HCT116 (cell line): ENCODE measurements around the gene NFKBIZ. TPM values are rescaled to one million over a fixed set of nuclear protein-coding genes. Genes with fewer than 3 reads are reported as not detected.

Source experiments
- ATAC-seq: fragments of 200-7000 bp; cut with Tn5 transposase; 2 replicates; pipeline ENCODE4 v1.9.1; 2020; ENCODE audit warnings: mild to moderate bottlenecking, moderate library complexity
- BruUV-seq: library from RNA; stranded (reverse); fragments of 400-500 nt; replicated peaks from 2 replicates; lab custom pipeline; 2021; lab: Mats Ljungman, UMichigan
- CTCF ChIA-PET: fragments of 300-600 bp; sonication (Branson Sonifier 250); formaldehyde crosslinking; loops from one replicate; lab custom pipeline; 2021; ENCODE audit warnings: antibody characterized with exemption; lab: Charles Lee
- POLR2A ChIA-PET: fragments of 300-600, 350-600 bp; sonication (Branson Sonifier 250); formaldehyde crosslinking; loops from one replicate; lab custom pipeline; 2021; ENCODE audit warnings: antibody characterized with exemption; lab: Charles Lee
- RAD21 ChIA-PET, 2 experiments: fragments of 300-600 bp; sonication (Branson Sonifier 250); formaldehyde crosslinking; loops; one replicate each; lab custom pipeline; 2023; ENCODE audit warnings: low total read pairs in 2 of 2; ENCODE audit not compliant: uncharacterized antibody in 2 of 2, unreplicated experiment in 2 of 2, low non-redundant PET in 1 of 2; lab: Charles Lee
- DNase-seq: peaks from one replicate; pipeline ENCODE4 v3.0.0-alpha.2; 2010; ENCODE audit warnings: low read depth, low spot score
- H2AFZ ChIP-seq: fragments of 200-600 bp; shearing (Covaris generic), sonication (generic); 2 replicates; pipeline ENCODE4 v1.6.1; 2017; ENCODE audit warnings: low read depth, mixed run types, mixed read lengths, antibody characterized with exemption, low read length; ENCODE audit not compliant: poor library complexity, severe bottlenecking
- H3K27ac ChIP-seq: 2 replicates; pipeline ENCODE4 v1.5.1; 2012; ENCODE audit warnings: low read depth, low read length
- H3K27me3 ChIP-seq: fragments of 200-600 bp; sonication (generic); 2 replicates; pipeline ENCODE4 v1.6.1; 2016; ENCODE audit warnings: mixed run types, low read length, mixed read lengths; ENCODE audit not compliant: insufficient read depth
- H3K36me3 ChIP-seq, 2 experiments: fragments of 200-500 bp in 1 of 2; fragments of 200-600 bp in 1 of 2; sonication (Bioruptor generic) in 1 of 2; sonication (generic) in 1 of 2; 2 replicates each; pipeline versions ENCODE4 v1.5.1 to v1.6.1; 2014 to 2016; ENCODE audit warnings: low read length in 2 of 2, inconsistent platforms in 1 of 2, mixed read lengths in 1 of 2, mixed run types in 1 of 2; ENCODE audit not compliant: insufficient read depth in 2 of 2, control insufficient read depth in 1 of 2
- H3K4me1 ChIP-seq, 2 experiments: fragments of 200-600 bp in 1 of 2; sonication (generic) in 1 of 2; 2 replicates each; pipeline versions ENCODE4 v1.5.1 to v1.6.1; 2012 to 2017; ENCODE audit warnings: low read length in 2 of 2, inconsistent platforms in 1 of 2, mild to moderate bottlenecking in 1 of 2, mixed read lengths in 1 of 2, mixed run types in 1 of 2, moderate library complexity in 1 of 2; ENCODE audit not compliant: insufficient read depth in 2 of 2, control insufficient read depth in 1 of 2
- H3K4me2 ChIP-seq: fragments of 200-600 bp; sonication (generic); 2 replicates; pipeline ENCODE4 v1.6.1; 2017; ENCODE audit warnings: mixed run types, low read length, mixed read lengths
- H3K4me3 ChIP-seq, 2 experiments: fragments of 200-600 bp in 1 of 2; sonication (generic) in 1 of 2; replicated peaks in 1 of 2; 2 replicates each; pipeline ENCODE4 v1.5.1; 2011 to 2016; ENCODE audit warnings: low read length in 2 of 2, control low read depth in 1 of 2, low read depth in 1 of 2, mild to moderate bottlenecking in 1 of 2, mixed read lengths in 1 of 2, mixed run types in 1 of 2
- H3K79me2 ChIP-seq: fragments of 200-600 bp; sonication (generic); 2 replicates; pipeline ENCODE4 v1.6.1; 2017; ENCODE audit warnings: mild to moderate bottlenecking, mixed run types, low read length, moderate library complexity, mixed read lengths; ENCODE audit not compliant: insufficient read depth
- H3K9ac ChIP-seq: fragments of 200-600 bp; sonication (generic); 2 replicates; pipeline ENCODE4 v1.6.1; 2016; ENCODE audit warnings: low read length, mixed read lengths
- H3K9me2 ChIP-seq: fragments of 200-600 bp; sonication (generic), shearing (Covaris generic); 2 replicates; pipeline ENCODE4 v1.6.1; 2017; ENCODE audit warnings: mixed run types, mild to moderate bottlenecking, moderate library complexity; ENCODE audit not compliant: insufficient read depth
- H3K9me3 ChIP-seq, 2 experiments: fragments of 200-500 bp in 1 of 2; fragments of 200-600 bp in 1 of 2; sonication (Bioruptor generic) in 1 of 2; sonication (generic) in 1 of 2; 2 replicates each; pipeline ENCODE4 v1.6.1; 2014 to 2017; ENCODE audit warnings: low read length in 2 of 2, mixed read lengths in 2 of 2, inconsistent platforms in 1 of 2, low read depth in 1 of 2, mild to moderate bottlenecking in 1 of 2, mixed run types in 1 of 2, moderate library complexity in 1 of 2; ENCODE audit not compliant: control insufficient read depth in 1 of 2, insufficient read depth in 1 of 2
- H4K20me1 ChIP-seq: fragments of 200-600 bp; sonication (generic), shearing (Covaris generic); 2 replicates; pipeline ENCODE4 v1.6.1; 2017; ENCODE audit warnings: mixed run types, mild to moderate bottlenecking, moderate library complexity; ENCODE audit not compliant: insufficient read depth
- CBX3 ChIP-seq: IDR thresholded peaks from 2 replicates; pipeline ENCODE4 v1.6.1; 2012; ENCODE audit warnings: low read depth
- CEBPB ChIP-seq: IDR thresholded peaks from 2 replicates; pipeline ENCODE4 v1.6.1; 2012; ENCODE audit warnings: low read depth
- EGR1 ChIP-seq: IDR thresholded peaks from 2 replicates; pipeline ENCODE4 v1.6.1; 2012; ENCODE audit warnings: low read depth
- ELF1 ChIP-seq: IDR thresholded peaks from 2 replicates; pipeline ENCODE4 v1.6.1; 2012; ENCODE audit warnings: low read depth, borderline replicate concordance
- EZH2 ChIP-seq: fragments of 200-600 bp; sonication (generic); IDR thresholded peaks from 2 replicates; pipeline ENCODE4 v1.6.1; 2017; ENCODE audit warnings: antibody characterized with exemption, mixed run types
- EZH2phosphoT487 ChIP-seq: fragments of 200-600 bp; IDR thresholded peaks from 2 replicates; pipeline ENCODE4 v1.6.1; 2018; ENCODE audit warnings: antibody characterized with exemption, borderline replicate concordance
- FOSL1 ChIP-seq: IDR thresholded peaks from 2 replicates; pipeline ENCODE4 v1.6.1; 2012; ENCODE audit warnings: low read depth
- JUND ChIP-seq: IDR thresholded peaks from 2 replicates; pipeline ENCODE4 v1.6.1; 2012
- POLR2A ChIP-seq: IDR thresholded peaks from 2 replicates; pipeline ENCODE4 v1.7.0; 2011; ENCODE audit warnings: borderline replicate concordance; ENCODE audit not compliant: insufficient read depth, insufficient read length; ENCODE audit errors: extremely low read depth
- POLR2AphosphoS5 ChIP-seq: IDR thresholded peaks from 2 replicates; pipeline ENCODE4 v1.6.1; 2011; ENCODE audit warnings: mild to moderate bottlenecking, low read depth, low read length, moderate library complexity
- RAD21 ChIP-seq: IDR thresholded peaks from 2 replicates; pipeline ENCODE4 v1.6.1; 2012; ENCODE audit warnings: low read depth, mild to moderate bottlenecking
- SIN3A ChIP-seq: IDR thresholded peaks from 2 replicates; pipeline ENCODE4 v1.6.1; 2012; ENCODE audit warnings: low read depth
- SP1 ChIP-seq: IDR thresholded peaks from 2 replicates; pipeline ENCODE4 v1.6.1; 2012; ENCODE audit warnings: low read depth
- SRF ChIP-seq: IDR thresholded peaks from 2 replicates; pipeline ENCODE4 v1.6.1; 2012; ENCODE audit warnings: low read depth
- TCF7L2 ChIP-seq: IDR thresholded peaks from 2 replicates; pipeline ENCODE4 v1.7.0; 2011; ENCODE audit warnings: borderline replicate concordance, inconsistent platforms; ENCODE audit not compliant: insufficient read depth, insufficient read length; ENCODE audit errors: extremely low read depth
- YY1 ChIP-seq: IDR thresholded peaks from 2 replicates; pipeline ENCODE4 v1.6.1; 2011; ENCODE audit warnings: low read length, low read depth, moderate library complexity, mild to moderate bottlenecking; ENCODE audit not compliant: insufficient replicate concordance; ENCODE audit errors: extremely low read depth
- ZFX ChIP-seq: fragments of 450-650 bp; IDR thresholded peaks from 2 replicates; pipeline ENCODE4 v1.6.1; 2017
- ZNF274 ChIP-seq: fragments of 200-500 bp; sonication (Bioruptor generic); IDR thresholded peaks from 2 replicates; pipeline ENCODE4 v1.6.1; 2014; ENCODE audit warnings: mild to moderate bottlenecking, low read depth, low read length, inconsistent platforms
- intact Hi-C: fragments of 100-400 bp; cut with micrococcal nuclease; formaldehyde crosslinking; loops from 2 replicates; pipeline ENCODE4 v1.10.0; 2022
- total RNA-seq: library from RNA; stranded (reverse); gene quantifications from one replicate; pipeline ENCODE4 v1.2.1, GENCODE V29; 2021; ENCODE audit not compliant: unreplicated experiment
- TF ChIP-seq, protein P1 (sequence below): IDR thresholded peaks from 2 replicates; pipeline ENCODE4 v1.6.1; 2011; ENCODE audit warnings: mild to moderate bottlenecking, low read length, moderate library complexity; ENCODE audit not compliant: insufficient replicate concordance; ENCODE audit errors: extremely low read depth
- TF ChIP-seq, protein P2 (sequence below): IDR thresholded peaks from 2 replicates; pipeline ENCODE4 v1.6.1; 2012; ENCODE audit warnings: low read depth
- TF ChIP-seq, protein P3 (sequence below): IDR thresholded peaks from 2 replicates; pipeline ENCODE4 v1.6.1; 2012
- TF ChIP-seq, protein P4 (sequence below): IDR thresholded peaks from 2 replicates; pipeline ENCODE4 v1.6.1; 2012

The NFKBIZ gene
- total RNA-seq, 1 experiment from 2014 or later = 12.2 TPM

DNA sequence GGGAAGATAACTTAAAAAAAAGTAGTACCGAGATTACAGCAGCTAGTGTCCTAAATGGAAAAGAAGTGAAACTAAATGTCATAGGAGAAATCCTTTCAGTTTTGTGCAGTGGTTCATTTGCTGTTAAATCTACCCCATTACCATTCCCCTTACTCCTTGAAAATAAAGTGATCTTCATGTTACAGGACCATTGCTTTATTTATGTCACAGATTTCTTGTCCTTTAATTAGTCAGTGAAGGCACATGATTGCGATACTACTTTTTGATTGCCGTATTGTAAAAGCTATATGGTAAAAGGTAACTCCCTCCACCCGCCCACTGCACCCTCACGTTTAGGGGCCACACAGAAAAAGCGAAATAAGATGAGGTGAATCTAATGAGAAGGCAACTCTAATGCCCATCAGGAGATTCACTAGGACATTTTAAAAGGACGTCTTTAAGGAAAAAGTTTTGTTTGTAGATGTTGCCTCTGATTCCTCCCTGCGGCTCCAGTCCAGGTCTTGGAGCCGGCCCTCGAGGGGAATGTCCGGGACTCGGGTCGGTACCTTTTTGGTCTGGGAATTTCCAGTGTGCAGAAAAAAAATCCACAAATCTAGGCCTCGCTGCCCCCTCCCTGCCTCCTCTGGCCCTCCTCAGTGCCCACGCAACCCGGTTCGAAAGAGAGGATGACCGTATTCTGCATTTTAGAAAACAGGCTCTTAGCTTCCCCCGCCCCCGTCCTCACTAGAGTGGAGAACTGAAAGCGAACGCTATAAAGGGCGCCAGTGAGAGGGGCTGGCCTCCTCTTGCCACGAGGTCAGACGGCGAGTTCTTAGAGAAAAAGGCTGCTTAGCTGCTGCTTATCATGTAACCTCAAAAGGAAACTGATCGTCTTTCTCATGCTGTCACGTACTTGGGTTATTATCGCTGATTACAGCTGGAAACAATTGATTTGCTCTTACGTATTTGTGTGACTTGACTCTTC lies 21.8 kb upstream of the NFKBIZ start:
- TSS peak; percentile 80 for BruUV-seq
- POLR2A ChIA-PET = interaction anchor here (1.1 to 2.9 kb wide), 2 partner anchors 21 to 398 kb away, joined by 3 to 18 read pairs; partner anchors contain the start of gene NFKBIZ
- DNase-seq (peak; percentile 52), ATAC-seq (peak; percentile 82)
- Histone ChIP-seq H3K4me3 (peak overlapping the region; percentile 56 to 67), H3K4me1 (peaks cover 12 to 19% of the 10 kb centered on the region in 2 experiments), H3K36me3 (no peaks in the 10 kb centered on the region), H3K79me2 (no peaks in the 10 kb centered on the region), H3K27me3 (no peaks in the 10 kb centered on the region), H3K9ac (peak overlapping the region; percentile 73), H4K20me1 (no peaks in the 10 kb centered on the region), H3K27ac (peak overlapping the region; percentile 74), H3K9me3 (no peaks in the 10 kb centered on the region), H3K9me2 (no peaks in the 10 kb centered on the region), H3K4me2 (peak overlapping the region; percentile 67), H2AFZ (peak overlapping the region; percentile 59)
- CTCF ChIA-PET = interaction anchor here (1.5 to 2.4 kb wide), 3 partner anchors 23 to 402 kb away, joined by 3 to 16 read pairs (median 7); no protein-coding TSS in a partner anchor
- intact Hi-C loops = loop anchor here (2.0 kb wide), 1 partner anchor 21 kb away; the partner anchor contains the start of gene NFKBIZ
- RAD21 ChIA-PET = no interaction called here
- TF ChIP-seq CEBPB = no peak
- TF ChIP-seq, protein P1, sequence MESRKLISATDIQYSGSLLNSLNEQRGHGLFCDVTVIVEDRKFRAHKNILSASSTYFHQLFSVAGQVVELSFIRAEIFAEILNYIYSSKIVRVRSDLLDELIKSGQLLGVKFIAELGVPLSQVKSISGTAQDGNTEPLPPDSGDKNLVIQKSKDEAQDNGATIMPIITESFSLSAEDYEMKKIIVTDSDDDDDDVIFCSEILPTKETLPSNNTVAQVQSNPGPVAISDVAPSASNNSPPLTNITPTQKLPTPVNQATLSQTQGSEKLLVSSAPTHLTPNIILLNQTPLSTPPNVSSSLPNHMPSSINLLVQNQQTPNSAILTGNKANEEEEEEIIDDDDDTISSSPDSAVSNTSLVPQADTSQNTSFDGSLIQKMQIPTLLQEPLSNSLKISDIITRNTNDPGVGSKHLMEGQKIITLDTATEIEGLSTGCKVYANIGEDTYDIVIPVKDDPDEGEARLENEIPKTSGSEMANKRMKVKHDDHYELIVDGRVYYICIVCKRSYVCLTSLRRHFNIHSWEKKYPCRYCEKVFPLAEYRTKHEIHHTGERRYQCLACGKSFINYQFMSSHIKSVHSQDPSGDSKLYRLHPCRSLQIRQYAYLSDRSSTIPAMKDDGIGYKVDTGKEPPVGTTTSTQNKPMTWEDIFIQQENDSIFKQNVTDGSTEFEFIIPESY = no peak
- TF ChIP-seq FOSL1 = no peak
- no peak; the same call in 1 of the 2 replicates for TF ChIP-seq CBX3
- TF ChIP-seq ZFX = peak; percentile 48
- peak; percentile 53; the same call in 1 of the 2 replicates for TF ChIP-seq SIN3A
- TF ChIP-seq EZH2phosphoT487 = no peak
- peak; percentile 79 for TF ChIP-seq EGR1
- no peak for TF ChIP-seq SRF
- no peak for TF ChIP-seq ELF1
- TF ChIP-seq, protein P2, sequence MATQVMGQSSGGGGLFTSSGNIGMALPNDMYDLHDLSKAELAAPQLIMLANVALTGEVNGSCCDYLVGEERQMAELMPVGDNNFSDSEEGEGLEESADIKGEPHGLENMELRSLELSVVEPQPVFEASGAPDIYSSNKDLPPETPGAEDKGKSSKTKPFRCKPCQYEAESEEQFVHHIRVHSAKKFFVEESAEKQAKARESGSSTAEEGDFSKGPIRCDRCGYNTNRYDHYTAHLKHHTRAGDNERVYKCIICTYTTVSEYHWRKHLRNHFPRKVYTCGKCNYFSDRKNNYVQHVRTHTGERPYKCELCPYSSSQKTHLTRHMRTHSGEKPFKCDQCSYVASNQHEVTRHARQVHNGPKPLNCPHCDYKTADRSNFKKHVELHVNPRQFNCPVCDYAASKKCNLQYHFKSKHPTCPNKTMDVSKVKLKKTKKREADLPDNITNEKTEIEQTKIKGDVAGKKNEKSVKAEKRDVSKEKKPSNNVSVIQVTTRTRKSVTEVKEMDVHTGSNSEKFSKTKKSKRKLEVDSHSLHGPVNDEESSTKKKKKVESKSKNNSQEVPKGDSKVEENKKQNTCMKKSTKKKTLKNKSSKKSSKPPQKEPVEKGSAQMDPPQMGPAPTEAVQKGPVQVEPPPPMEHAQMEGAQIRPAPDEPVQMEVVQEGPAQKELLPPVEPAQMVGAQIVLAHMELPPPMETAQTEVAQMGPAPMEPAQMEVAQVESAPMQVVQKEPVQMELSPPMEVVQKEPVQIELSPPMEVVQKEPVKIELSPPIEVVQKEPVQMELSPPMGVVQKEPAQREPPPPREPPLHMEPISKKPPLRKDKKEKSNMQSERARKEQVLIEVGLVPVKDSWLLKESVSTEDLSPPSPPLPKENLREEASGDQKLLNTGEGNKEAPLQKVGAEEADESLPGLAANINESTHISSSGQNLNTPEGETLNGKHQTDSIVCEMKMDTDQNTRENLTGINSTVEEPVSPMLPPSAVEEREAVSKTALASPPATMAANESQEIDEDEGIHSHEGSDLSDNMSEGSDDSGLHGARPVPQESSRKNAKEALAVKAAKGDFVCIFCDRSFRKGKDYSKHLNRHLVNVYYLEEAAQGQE = no peak
- TF ChIP-seq, protein P3, sequence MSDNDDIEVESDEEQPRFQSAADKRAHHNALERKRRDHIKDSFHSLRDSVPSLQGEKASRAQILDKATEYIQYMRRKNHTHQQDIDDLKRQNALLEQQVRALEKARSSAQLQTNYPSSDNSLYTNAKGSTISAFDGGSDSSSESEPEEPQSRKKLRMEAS = peak; percentile 76
- TF ChIP-seq EZH2 = no peak
- TF ChIP-seq RAD21 = no peak
- no peak for TF ChIP-seq POLR2A
- TF ChIP-seq JUND = no peak
- peak; percentile 63 for TF ChIP-seq POLR2AphosphoS5
- peak; percentile 42 for TF ChIP-seq YY1
- no peak for TF ChIP-seq ZNF274
- peak; percentile 84 for TF ChIP-seq TCF7L2
- peak; percentile 83 for TF ChIP-seq SP1
- TF ChIP-seq, protein P4, sequence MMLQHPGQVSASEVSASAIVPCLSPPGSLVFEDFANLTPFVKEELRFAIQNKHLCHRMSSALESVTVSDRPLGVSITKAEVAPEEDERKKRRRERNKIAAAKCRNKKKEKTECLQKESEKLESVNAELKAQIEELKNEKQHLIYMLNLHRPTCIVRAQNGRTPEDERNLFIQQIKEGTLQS = no peak
